Osteocyte (in vitro differentiated cells): ENCODE measurements around the gene SPON1. TPM values are rescaled to one million over a fixed set of nuclear protein-coding genes. Genes with fewer than 3 reads are reported as not detected.
"Not testable (repeated sequence)": the region's sequence is repeated elsewhere in the genome, so short reads cannot be mapped to it uniquely, and the experiment has no call there.

ENCODE experiments used
- DNase-seq: peaks from one replicate; pipeline ENCODE4 v3.0.0; 2021; ENCODE audit warnings: mixed read lengths; ENCODE audit not compliant: unreplicated experiment; ENCODE audit errors: extremely low spot score
- H3K27ac Mint-ChIP-seq: one replicate; pipeline ENCODE4 v1.8.0; 2021; ENCODE audit warnings: mild to moderate bottlenecking, mixed read lengths; ENCODE audit not compliant: unreplicated experiment
- H3K27me3 Mint-ChIP-seq: one replicate; pipeline ENCODE4 v1.8.0; 2021; ENCODE audit warnings: mixed read lengths; ENCODE audit not compliant: unreplicated experiment
- H3K36me3 Mint-ChIP-seq: one replicate; pipeline ENCODE4 v1.8.0; 2021; ENCODE audit warnings: mixed read lengths; ENCODE audit not compliant: unreplicated experiment
- H3K4me1 Mint-ChIP-seq: one replicate; pipeline ENCODE4 v1.8.0; 2021; ENCODE audit warnings: mixed read lengths; ENCODE audit not compliant: unreplicated experiment
- H3K4me3 Mint-ChIP-seq: one replicate; pipeline ENCODE4 v1.8.0; 2021; ENCODE audit warnings: mild to moderate bottlenecking, moderate library complexity, mixed read lengths; ENCODE audit not compliant: unreplicated experiment
- H3K9me3 Mint-ChIP-seq: one replicate; pipeline ENCODE4 v1.8.0; 2021; ENCODE audit warnings: mixed read lengths; ENCODE audit not compliant: unreplicated experiment
- total RNA-seq: library from RNA; stranded (reverse); gene quantifications from 2 replicates; pipeline ENCODE4 v1.2.1, GENCODE V29; 2021
- TF ChIP-seq, protein P1 (sequence below): fragments of 200-600 bp; sonication (generic); IDR thresholded peaks from 2 replicates; pipeline ENCODE4 v1.5.0; 2021; ENCODE audit warnings: antibody characterized with exemption, mild to moderate bottlenecking, moderate library complexity

SPON1 gene
- total RNA-seq, 1 donor from 2014 or later: 0.05 TPM

- peaks cover 7% of the 10 kb centered on the region for H3K27me3 Mint-ChIP-seq
- TF ChIP-seq, protein P1, sequence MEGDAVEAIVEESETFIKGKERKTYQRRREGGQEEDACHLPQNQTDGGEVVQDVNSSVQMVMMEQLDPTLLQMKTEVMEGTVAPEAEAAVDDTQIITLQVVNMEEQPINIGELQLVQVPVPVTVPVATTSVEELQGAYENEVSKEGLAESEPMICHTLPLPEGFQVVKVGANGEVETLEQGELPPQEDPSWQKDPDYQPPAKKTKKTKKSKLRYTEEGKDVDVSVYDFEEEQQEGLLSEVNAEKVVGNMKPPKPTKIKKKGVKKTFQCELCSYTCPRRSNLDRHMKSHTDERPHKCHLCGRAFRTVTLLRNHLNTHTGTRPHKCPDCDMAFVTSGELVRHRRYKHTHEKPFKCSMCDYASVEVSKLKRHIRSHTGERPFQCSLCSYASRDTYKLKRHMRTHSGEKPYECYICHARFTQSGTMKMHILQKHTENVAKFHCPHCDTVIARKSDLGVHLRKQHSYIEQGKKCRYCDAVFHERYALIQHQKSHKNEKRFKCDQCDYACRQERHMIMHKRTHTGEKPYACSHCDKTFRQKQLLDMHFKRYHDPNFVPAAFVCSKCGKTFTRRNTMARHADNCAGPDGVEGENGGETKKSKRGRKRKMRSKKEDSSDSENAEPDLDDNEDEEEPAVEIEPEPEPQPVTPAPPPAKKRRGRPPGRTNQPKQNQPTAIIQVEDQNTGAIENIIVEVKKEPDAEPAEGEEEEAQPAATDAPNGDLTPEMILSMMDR: no peak
- H3K27ac Mint-ChIP-seq: no peak overlapping the region
- no peaks in the 10 kb centered on the region for H3K9me3 Mint-ChIP-seq
- no peaks in the 10 kb centered on the region for H3K4me1 Mint-ChIP-seq
- H3K4me3 Mint-ChIP-seq: no peak overlapping the region
- no peak for DNase-seq
- no peaks in the 10 kb centered on the region for H3K36me3 Mint-ChIP-seq
Measured at GRCh38 chr11:14029971-14030920, 67.7 kb downstream of the SPON1 start.

DNA sequence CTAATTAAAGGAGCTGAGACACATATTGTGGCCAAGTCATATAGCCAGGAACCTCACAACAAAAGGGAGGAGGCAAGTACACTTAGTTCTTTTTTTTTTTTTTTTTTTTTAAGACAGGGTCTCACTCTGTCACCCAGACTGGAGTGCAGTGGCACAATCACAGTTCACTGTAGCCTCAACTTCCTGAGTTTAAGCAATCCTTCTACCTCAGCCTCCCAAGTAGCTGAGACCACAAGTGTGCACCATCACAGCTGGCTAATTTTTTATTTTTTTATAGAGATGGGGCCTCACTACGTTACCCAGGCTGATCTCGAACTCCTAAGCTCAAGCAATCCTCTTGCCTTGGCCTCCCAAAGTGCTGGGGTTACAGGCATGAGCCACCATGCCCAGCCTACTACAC, 73.0 kb downstream of the SPON1 start:
- not testable (repeated sequence) for H3K36me3 Mint-ChIP-seq, H3K4me1 Mint-ChIP-seq, H3K4me3 Mint-ChIP-seq

DNA sequence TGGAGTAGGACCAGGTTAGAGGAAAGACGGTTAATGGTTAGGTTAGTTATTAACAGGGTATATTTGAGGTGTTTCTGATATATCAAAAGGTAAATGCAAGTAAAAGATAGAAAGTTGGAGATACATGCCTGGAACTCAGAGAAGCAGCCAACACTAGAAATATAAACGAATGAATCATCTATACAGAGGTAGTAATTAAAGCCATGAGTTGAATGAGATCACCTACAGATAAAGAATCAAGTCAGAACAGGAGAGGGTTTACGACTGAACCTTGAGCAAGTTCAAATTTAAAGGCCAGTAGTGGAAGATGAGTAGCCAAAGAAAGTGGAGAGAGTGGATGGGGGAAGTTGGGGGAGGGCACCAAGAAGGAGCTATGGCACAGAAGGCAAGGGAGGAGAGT, 73.9 kb downstream of the SPON1 start:
- TF ChIP-seq, protein P1: no peak
- H3K27ac Mint-ChIP-seq: no peak overlapping the region
- H3K4me3 Mint-ChIP-seq: no peak overlapping the region
- no peaks in the 10 kb centered on the region for H3K4me1 Mint-ChIP-seq
- no peaks in the 10 kb centered on the region for H3K9me3 Mint-ChIP-seq
- H3K27me3 Mint-ChIP-seq: peaks cover 4% of the 10 kb centered on the region
- H3K36me3 Mint-ChIP-seq: no peaks in the 10 kb centered on the region
- no peak for DNase-seq

More for the DNA sequence above, 73.0 kb downstream of the SPON1 start:
- not testable (repeated sequence) for DNase-seq, H3K27me3 Mint-ChIP-seq, H3K27ac Mint-ChIP-seq, H3K9me3 Mint-ChIP-seq

GRCh38 chr11:14041040-14041439, 78.5 kb downstream of the SPON1 start:
- H3K27me3 Mint-ChIP-seq: peaks cover 4% of the 10 kb centered on the region

DNA sequence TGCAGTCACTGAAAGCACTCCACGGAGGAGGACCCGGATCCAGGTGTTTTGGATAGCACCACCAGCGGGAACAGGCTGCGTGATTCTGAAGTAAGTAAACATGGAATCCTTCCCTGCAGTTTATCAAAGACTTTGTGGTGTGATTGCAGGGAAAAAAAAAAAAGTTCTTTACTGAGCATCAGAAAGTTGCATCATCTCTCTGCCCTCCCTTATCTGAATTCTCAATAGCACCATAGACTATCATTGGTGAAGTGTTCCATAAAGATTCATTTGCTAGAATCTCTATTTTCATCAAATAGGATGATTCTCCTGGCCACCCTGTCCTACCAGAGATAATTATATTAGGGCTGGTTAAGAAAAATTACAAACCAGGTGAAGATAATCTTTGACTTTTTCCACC, 79.0 kb downstream of the SPON1 start:
- Mint-ChIP-seq H3K4me3 (no peak overlapping the region), H3K4me1 (no peaks in the 10 kb centered on the region), H3K9me3 (no peaks in the 10 kb centered on the region), H3K36me3 (no peaks in the 10 kb centered on the region), H3K27ac (no peak overlapping the region), H3K27me3 (peaks cover 4% of the 10 kb centered on the region)
- no peak for DNase-seq
- TF ChIP-seq, protein P1: no peak

More at GRCh38 chr11:14041040-14041439, 78.5 kb downstream of the SPON1 start:
- TF ChIP-seq, protein P1: no peak
- Mint-ChIP-seq H3K4me1 (no peaks in the 10 kb centered on the region), H3K36me3 (no peaks in the 10 kb centered on the region), H3K27ac (no peak overlapping the region), H3K4me3 (no peak overlapping the region), H3K9me3 (no peaks in the 10 kb centered on the region)
- DNase-seq: no peak
